G401 (cell line): ENCODE measurements around the gene CD96. TPM values are rescaled to one million over a fixed set of nuclear protein-coding genes. Genes with fewer than 3 reads are reported as not detected.
"Not testable (repeated sequence)": the region's sequence is repeated elsewhere in the genome, so short reads cannot be mapped to it uniquely, and the experiment has no call there.

Experiments used
- DNase-seq: peaks from one replicate; pipeline ENCODE4 v3.0.0-alpha.2; 2015; ENCODE audit warnings: low spot score
- in situ Hi-C: cut with HindIII; loops from 2 replicates; pipeline ENCODE4 v1.10.0; 2016; ENCODE audit warnings: low sequenced_read_pairs, mixed read lengths
- total RNA-seq: library from RNA; depleted of rRNA; stranded (reverse); fragments of >200 nt; shearing (Covaris generic); gene quantifications from 2 replicates; pipeline ENCODE4 v1.2.3, GENCODE V29; 2014

CD96 gene
- total RNA-seq, 1 experiment from 2014 or later: not detected

DNA sequence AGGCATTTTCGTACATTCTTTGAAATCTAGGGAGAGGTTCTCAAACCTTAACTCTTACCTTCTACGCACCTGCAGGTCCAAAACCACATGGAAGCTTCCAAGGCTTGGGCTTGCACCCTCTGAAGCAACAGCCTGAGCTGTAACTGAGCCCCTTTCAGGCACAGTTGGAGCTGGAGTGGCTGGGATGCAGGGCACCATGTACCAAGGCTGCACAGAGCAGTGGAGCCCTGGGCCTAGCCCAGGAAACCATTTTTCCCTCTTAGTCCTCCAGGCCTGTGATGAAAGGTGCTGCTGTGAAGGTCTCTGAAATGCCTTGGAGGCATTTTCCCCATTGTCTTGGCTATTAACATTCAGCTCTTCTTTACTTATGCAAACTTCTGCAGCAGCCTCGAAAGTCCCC is 120.0 kb downstream of the CD96 start:
- no peak for DNase-seq
- in situ Hi-C loops: no loop called here

DNA sequence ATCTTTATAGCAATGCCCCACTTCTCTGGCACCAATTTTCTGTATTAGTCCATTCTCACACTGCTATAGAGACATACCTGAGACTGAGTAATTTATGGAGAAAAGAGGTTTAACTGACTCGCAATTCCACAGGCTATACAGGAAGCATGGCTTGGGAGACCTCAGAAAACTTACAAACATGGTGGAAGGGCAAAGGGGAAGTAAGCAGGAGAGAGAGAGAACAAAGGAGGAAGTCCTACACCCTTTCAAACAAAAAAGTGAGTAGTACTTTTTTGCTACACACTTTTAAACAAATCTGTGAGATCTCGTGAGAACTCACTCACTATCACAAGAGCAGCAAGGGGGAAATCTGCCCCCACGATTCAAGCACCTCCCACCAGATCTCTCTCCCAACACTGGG is 120.9 kb downstream of the CD96 start:
- in situ Hi-C loops: no loop called here
- DNase-seq: no peak

DNA sequence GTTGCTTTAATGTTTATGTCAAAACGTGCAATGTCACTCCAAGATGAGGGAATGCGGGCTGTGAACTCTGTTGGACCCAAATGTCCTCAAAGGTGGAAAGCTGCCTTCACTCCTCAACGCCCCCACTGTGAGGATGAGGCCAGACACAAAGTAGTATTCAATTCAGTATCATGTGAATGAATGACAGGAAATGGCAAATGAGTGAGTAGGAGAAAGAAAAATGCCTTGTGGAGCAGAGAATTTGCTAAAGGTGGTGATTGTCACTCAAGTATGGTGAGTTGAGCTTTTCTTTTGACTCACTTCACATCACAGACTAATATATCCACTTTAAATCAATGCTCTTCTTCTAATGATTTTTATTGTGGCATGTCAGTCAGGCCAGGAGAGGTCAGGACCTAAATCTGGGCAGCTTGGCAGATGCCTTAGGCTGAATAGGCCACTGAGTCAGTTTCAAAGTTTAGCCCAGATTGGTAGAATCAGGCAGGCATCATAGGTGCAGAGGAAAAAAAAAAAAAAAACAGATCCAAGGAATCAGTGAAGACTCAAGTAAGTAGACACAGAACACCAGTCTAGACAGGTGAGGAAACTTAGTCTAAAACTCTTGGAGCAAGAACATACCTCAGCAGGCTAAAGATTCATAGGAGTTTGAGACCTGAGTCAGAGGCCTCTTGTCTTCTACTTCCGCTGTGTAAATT is 124.2 kb downstream of the CD96 start:
- in situ Hi-C loops: no loop called here
- no peak for DNase-seq

DNA sequence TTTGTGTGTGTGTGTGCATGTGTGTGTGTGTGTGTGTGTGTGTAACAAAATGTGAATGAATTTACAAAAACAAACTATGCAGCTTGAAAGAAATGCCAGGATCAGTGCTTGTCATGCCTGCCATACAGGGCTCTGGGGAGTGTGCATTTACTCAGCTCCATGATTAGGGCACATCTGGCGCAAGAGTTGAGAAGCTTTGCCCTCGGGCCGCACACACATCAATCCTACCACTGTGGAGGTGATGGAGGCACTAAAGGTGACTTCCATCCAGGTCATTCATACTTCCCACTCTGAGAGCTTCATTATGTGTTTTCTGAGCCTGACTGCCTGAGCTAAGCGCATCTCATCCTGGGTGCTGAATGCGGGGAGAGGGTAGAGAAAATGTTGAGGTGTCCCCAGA is 125.2 kb downstream of the CD96 start:
- in situ Hi-C loops: no loop called here
- no peak for DNase-seq

DNA sequence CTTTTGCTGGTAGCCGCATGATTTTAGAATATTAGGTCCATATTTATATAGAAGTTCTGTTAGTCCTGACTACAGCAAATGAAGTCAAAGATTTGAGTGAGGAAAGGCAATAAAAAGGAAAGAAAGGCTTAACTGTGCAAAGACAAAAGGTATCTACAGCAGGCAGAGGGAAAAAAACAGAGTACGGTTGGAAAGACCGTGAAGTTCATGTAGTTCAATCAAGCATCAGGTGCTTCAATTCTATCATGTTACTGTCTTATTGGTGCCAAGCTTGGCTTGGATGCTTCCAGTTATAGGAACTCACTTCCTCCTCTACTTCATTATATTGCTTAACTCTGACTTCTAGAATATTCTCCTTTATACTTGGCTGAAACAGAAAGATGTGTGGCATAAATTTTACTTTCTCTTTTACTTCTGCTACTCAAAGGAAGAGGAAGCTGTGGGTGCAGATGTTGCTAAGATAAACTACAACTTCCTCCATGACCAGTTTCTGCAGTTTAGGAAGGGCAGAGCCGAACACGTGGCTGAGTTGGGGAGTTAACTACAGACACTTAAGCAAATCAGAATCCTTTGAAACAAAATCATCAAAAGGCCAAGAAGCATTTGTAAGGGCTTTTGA is 125.7 kb downstream of the CD96 start:
- in situ Hi-C loops: no loop called here
- DNase-seq: no peak

DNA sequence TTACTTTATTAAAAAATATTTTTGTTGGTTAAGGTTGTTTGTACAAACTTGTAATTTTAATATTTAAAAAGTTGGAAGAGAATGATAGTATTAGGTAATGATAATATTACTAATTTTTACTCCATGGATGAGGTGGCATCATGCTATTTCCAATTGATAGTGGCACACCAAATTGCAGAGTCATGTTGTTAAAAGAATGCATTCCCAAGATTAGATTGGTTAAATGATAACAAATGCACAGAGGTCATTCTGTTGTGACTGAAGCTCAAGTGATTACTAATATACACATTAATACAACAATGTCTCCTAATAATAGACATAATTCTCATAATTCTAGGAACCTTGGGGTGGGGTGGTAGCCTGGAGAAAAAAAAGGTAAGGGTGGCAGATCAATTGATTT is 126.3 kb downstream of the CD96 start:
- no peak for DNase-seq
- in situ Hi-C loops: no loop called here

DNA sequence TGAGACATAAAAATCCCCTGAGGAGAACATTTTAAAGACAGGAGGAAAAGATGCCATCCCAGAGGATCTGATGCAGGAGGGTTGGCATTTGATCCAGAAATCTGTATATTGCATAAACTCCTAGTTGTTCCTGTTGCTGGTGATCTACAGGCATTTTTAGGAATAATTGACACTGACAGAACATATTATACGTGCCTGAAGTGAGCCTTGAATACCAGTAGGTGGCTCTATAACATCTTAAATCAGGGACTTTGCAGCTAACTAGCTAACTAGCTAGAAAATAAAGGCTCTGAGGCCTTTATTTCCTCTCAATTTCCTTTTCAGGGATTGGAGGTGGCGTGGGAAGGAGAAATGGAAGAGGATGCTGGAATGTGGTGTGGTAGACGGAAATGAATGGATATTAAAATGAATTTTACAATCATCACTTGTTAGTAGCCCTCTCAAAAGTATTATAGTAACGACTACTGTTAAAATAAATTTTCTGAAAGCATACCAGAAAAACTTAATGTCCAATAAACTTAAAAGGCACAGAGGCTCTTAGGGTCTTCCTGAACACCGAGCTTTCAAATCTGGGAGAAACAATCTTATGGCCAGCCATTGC is 127.0 kb downstream of the CD96 start:
- in situ Hi-C loops: no loop called here
- DNase-seq: peak; percentile 77

DNA sequence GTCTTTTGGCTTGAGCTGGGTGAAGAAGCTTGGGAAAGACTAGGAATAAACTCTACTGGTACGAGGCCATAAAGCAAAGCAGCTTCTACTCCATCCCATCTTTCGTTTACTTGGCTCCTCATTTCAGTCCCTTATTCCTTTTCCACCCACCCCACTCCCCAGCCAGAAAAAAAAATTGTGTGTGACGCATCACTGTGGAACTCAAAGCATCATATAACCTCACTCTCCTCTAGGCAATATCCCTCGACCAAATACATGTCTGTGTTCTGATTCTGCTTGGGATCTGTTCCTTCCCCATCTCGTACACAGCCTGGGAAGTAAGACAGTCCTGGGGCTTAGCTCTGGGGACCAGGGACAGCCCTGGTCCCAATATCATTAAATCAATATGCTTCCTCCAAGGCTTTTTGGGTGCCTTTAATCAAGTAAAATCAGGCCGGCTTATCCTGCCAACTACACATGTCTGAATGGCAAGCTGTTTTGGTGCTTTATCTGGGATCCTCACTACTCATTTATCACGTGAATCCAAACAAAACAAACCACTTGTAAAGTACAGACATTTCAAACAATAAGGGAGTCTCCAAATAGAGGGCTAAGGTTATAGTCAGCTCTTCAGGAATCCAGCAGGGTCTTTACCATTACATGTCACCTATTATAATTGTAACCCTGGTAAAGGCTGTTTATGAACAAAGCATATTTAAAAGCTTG is 128.1 kb downstream of the CD96 start:
- no peak for DNase-seq
- in situ Hi-C loops: no loop called here

DNA sequence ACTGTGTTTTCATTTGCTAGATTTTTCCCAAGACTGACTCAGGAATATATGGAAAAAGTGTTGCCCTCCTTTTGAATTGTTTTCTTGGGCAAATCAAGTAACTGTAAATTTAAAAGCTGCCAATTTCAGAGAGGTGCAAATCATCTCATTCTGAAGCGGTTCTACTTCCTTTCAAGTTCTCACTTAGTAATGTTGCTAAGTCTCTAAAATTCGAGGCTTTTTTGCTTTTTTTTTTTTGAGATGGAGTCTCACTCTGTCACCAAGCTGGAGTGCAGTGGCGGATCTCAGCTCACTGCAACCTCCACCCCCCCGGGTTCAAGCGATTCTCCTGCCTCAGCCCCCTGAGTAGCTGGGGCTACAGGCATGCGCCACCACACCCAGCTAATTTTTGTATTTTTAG is 130.5 kb downstream of the CD96 start:
- in situ Hi-C loops, DNase-seq: not testable (repeated sequence)

DNA sequence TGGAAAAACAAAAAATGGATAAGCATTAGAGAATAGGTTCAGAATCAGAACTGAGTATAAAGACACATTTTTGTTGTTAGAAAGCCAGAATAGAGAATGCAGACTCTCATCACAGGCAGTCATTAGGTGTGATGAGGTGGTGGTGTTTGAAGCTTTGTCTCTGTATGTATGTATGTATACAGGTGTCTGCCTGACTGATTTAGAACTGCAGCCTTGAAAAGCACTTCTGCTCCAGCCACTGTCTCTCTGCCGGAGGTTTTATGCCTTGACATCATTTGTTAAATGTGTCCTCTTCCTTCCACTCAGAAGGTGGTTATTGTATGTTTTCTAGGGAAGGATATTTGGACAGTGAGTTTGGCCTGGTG is 133.8 kb downstream of the CD96 start:
- in situ Hi-C loops: no loop called here
- DNase-seq: no peak

DNA sequence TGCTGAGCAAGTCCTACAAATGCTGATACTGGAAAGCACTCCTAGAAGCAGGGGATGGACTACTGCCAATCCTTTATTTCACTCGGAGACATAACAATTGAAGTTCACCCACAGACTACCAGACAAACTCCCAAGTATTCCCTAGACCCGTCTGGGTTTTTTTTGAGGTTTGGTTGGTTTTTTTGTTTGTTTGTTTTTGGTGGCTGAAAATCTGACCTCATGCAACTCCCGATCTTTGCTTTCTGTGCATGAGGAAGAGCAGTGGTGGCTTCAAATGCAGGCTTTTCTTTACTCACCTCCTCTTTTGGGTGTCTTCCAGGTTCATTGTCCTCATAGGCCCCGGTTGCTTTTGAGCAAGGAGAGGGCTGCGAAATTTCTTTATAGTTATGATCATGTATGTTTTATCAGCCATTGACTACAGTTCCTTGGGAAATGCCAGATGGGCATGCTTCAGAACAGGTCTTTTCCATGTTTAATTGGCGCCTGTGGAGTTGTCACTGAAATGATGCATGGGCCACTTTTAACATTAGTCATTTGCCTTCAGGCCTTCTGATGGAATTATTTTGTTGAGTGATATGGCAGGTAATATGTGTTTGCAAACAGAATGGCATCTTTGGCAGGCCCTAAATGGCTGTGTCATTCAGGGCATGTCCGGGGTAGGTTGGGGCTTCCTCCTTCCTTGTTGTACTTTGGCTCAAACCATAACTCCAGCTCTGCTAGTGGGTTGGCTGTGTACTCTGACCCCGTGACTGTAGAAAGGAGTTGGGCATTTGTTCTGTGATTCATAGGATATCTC is 134.4 kb downstream of the CD96 start:
- DNase-seq: peak; percentile 52
- in situ Hi-C loops: no loop called here

DNA sequence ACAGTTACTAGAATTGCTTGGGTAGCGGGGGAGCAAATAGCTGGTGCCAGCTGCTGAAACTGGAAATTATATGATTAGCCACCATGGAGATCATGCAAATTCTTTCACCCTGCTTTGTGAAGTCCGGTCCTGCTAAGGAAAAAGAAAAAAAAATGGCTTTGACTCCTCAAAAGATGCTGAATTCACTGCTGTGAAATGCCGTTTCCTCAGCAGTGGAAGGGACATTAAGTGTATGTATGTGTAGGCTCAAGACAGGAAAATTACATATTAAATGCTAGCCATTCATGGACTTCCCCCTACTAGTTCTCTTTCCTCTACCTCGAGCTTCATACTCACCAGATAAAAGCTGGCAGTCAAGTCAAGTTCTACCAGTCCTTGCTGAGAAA is 135.0 kb downstream of the CD96 start:
- in situ Hi-C loops: no loop called here

DNA sequence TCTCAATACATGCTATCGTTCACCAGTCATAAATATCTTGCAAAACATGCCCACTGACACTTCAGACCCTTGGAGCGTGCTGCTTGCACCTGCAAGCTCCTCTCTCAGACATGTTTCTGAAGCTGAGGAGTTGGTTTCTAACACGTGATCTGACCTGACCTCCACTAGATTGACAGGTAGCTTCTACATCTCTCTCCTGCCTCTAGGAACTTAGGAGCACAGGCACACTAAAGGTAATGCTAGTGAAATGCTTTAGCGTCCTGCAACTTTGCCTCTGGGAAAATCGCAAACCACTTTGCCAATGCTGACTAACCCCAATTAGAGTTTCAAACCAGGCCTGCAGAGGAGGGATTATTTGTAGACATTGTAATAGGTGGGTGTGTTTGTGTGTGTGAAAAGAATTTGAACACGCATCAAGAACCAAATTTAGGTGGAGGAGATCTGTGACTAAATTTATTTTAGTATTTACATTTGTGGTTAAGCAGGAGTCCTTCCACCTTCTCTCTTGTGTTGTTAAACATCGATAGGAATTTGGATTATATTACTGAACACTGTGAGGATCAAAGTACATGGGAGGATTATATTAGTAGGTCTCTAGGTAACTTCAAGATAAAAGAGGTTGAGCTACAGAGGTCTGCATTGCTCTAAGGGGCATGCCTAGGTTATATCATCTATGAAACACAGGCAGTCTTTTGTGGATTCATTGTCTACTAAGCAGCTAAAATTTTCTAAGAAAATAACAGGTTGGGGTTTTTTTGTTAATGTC is 139.8 kb downstream of the CD96 start:
- in situ Hi-C loops: no loop called here

More for the DNA sequence above, 135.0 kb downstream of the CD96 start:
- DNase-seq: no peak

DNA sequence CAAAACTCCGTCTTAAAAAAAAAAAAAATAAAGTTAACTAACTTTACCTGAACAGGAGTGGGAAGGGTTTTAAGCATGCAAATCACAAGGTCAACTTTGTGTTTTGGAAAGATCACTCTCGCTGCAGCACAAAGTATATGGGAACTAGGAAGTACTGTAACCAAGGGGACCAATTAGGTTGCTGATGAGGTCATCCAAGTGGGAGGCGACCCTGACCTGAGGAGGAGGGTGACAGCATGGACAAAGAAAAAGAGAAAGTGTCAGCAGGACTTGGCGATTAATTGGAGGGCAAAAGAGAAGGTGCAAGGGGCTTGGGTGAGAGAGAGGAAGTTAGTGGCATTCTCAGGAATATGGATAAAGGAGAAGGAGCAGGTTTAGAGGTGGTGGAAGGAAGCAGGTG is 142.6 kb downstream of the CD96 start:
- no peak for DNase-seq
- in situ Hi-C loops: no loop called here

More for the DNA sequence above, 139.8 kb downstream of the CD96 start:
- DNase-seq: no peak

DNA sequence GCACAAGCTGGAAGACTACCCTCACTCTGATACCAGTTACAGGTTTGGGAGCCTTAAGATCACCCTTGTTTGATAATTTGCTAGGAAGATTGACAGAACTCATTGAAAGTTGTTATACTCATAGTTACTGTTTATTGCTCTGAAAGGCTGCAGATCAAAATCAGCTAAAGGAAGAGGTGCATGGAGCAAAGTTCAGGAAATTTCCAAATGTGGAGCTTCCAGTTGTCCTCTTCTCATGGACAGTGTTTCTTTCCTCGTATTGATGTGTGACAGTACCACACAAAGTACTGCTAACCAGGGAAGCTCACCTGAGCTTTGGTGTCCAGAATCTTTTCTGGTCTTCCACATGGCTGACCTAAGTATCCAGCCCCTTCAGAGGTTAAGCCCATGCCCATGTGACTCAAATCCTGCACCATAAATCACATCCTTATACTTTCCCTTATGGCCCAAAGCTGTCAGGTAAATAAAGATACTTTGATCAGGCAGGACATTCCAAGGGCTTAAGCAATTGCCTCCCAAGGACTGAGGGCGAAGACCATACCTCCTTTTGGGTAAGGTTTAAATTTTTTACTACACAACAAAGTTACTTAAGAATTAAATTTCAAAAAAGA is 146.3 kb downstream of the CD96 start:
- in situ Hi-C loops: no loop called here
- DNase-seq: no peak

DNA sequence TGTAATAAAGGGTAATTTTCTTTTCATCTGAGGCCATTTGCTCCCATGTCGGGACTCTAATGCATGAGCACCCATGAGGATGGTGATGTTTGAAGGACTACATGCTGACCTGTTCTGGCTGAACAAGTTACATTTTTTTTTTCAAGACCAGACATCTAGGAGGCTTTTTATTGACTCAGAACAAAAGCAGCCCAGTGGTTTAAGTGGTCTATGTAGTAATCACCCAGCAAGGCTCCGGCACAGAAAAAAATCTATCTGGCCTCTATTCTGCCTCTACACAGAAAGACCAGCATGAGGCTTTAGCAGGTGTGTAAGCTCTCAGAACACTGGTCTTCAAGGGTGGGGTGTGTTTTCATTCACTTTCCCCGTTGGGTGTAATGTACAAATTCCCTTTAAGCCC is 148.2 kb downstream of the CD96 start:
- DNase-seq: no peak
- in situ Hi-C loops: no loop called here

DNA sequence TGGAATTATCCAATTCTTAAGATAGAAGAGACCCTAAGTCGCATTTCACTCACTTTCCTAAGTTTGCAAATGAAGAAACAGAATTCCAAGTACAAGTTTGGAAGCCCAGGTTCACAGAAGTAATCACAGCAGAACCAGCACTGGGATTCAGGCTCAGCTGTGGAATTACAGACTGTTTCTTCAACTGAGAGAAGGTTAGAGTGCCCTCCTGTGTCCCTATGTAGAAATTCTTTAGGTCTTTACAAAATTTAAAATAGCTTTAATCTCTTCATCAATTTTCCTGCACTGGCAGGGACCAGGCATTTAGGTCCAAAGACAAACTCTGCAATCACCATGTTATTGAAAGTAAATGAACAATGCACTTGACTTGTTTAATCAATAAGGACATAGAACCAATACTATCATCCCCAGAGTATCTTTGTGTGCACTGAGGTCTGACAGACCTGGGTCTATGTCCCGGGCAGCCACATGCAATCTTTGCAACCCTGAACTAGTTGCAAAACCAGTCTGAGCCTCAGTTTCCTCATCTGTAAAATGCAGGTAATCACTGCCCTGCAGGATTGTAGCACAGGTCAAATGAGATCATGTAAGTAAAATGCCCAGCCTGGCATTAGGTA is 149.4 kb downstream of the CD96 start:
- in situ Hi-C loops: no loop called here

More for the DNA sequence above, 149.4 kb downstream of the CD96 start:
- DNase-seq: peak; percentile 37
